Thoracic aorta (tissue), 2 donors: ENCODE results near the gene EPHA4. TPM values are rescaled to one million over a fixed set of nuclear protein-coding genes. Genes with fewer than 3 reads are reported as not detected.

ENCODE experiments used
- ATAC-seq: fragments of 150-250 bp; one replicate; pipeline ENCODE4 v1.8.0; 2017; ENCODE audit warnings: low read depth; ENCODE audit not compliant: insufficient number of reproducible peaks, low FRiP score
- DNase-seq: peaks from one replicate; pipeline ENCODE4 v3.0.0-alpha.2; 2020; ENCODE audit warnings: low spot score
- H3K27ac ChIP-seq, 2 donors: fragments of 200-600 bp; sonication (generic); 1 replicate in 1 of 2; 2 replicates in 1 of 2; pipeline ENCODE4 v1.5.1; 2016; ENCODE audit warnings: mild to moderate bottlenecking in 2 of 2, moderate library complexity in 2 of 2
- H3K27me3 ChIP-seq: fragments of 200-600 bp; sonication (generic); replicated peaks from 2 replicates; pipeline ENCODE4 v1.6.0; 2016; ENCODE audit warnings: mild to moderate bottlenecking; ENCODE audit not compliant: insufficient read depth
- H3K36me3 ChIP-seq: fragments of 200-600 bp; sonication (generic); one replicate; pipeline ENCODE4 v1.5.1; 2016
- H3K4me1 ChIP-seq, 2 donors: fragments of 200-600 bp; sonication (generic); 1 replicate in 1 of 2; 2 replicates in 1 of 2; pipeline versions ENCODE4 v1.5.1 to v1.6.0; 2016; ENCODE audit warnings: low read depth in 2 of 2, mild to moderate bottlenecking in 1 of 2; ENCODE audit not compliant: control insufficient read depth in 1 of 2
- H3K4me3 ChIP-seq: fragments of 200-600 bp; sonication (generic); 2 replicates; pipeline ENCODE4 v1.5.1; 2016; ENCODE audit warnings: mild to moderate bottlenecking
- H3K9me3 ChIP-seq: fragments of 200-600 bp; sonication (generic); 2 replicates; pipeline ENCODE4 v1.5.1; 2016
- CTCF ChIP-seq: fragments of 200-600 bp; sonication (generic); IDR thresholded peaks from one replicate; pipeline ENCODE4 v1.5.1; 2019; ENCODE audit warnings: antibody characterized with exemption
- total RNA-seq, 2 donors: library from RNA; depleted of rRNA; stranded (reverse); fragments of >200 nt; gene quantifications; one replicate each; pipeline versions ENCODE4 v1.1.0 to v1.2.3, GENCODE V29; 2016

Gene EPHA4
- total RNA-seq, 2 donors from 2014 or later: 20.4 to 53.3 TPM

GRCh38 chr2:221612161-221612560 lies 40.1 kb upstream of the EPHA4 start:
- no peaks in the 10 kb centered on the region for H3K9me3 ChIP-seq
- TF ChIP-seq CTCF: no peak
- no peak overlapping the region for H3K4me3 ChIP-seq
- peaks cover 3 to 19% of the 10 kb centered on the region in 2 donors for H3K4me1 ChIP-seq
- no peaks in the 10 kb centered on the region for H3K27me3 ChIP-seq
- H3K36me3 ChIP-seq: no peaks in the 10 kb centered on the region
- ATAC-seq (no peak), DNase-seq (no peak)
- no peak overlapping the region for H3K27ac ChIP-seq

GRCh38 chr2:221610675-221611074 lies 38.6 kb upstream of the EPHA4 start:
- DNase-seq: no peak
- no peak for TF ChIP-seq CTCF
- Histone ChIP-seq H3K9me3 (no peaks in the 10 kb centered on the region), H3K36me3 (no peaks in the 10 kb centered on the region), H3K27ac (peak overlapping the region in 1 of 2 donors; percentile 17), H3K4me1 (peaks cover 3 to 19% of the 10 kb centered on the region in 2 donors), H3K4me3 (peak overlapping the region; percentile 53), H3K27me3 (no peaks in the 10 kb centered on the region)
- peak; percentile 74 for ATAC-seq

- Histone ChIP-seq H3K27me3 (no peaks in the 10 kb centered on the region), H3K36me3 (no peaks in the 10 kb centered on the region), H3K9me3 (no peaks in the 10 kb centered on the region), H3K4me1 (peaks cover 3 to 19% of the 10 kb centered on the region in 2 donors), H3K27ac (no peak overlapping the region), H3K4me3 (no peak overlapping the region)
- TF ChIP-seq CTCF: no peak
- ATAC-seq (no peak), DNase-seq (no peak)
Observed at GRCh38 chr2:221610255-221610654, 38.2 kb upstream of the EPHA4 start.

- Histone ChIP-seq H3K27ac (no peak overlapping the region), H3K4me3 (no peak overlapping the region), H3K4me1 (peaks cover 3 to 19% of the 10 kb centered on the region in 2 donors), H3K36me3 (no peaks in the 10 kb centered on the region), H3K9me3 (no peaks in the 10 kb centered on the region), H3K27me3 (no peaks in the 10 kb centered on the region)
- TF ChIP-seq CTCF: no peak
- ATAC-seq (no peak), DNase-seq (no peak)
Observed at GRCh38 chr2:221608442-221608841, 36.3 kb upstream of the EPHA4 start.

- no peak overlapping the region for H3K27ac ChIP-seq
- no peaks in the 10 kb centered on the region for H3K9me3 ChIP-seq
- no peaks in the 10 kb centered on the region for H3K27me3 ChIP-seq
- DNase-seq: no peak
- no peak for ATAC-seq
- H3K4me3 ChIP-seq: no peak overlapping the region
- no peak for TF ChIP-seq CTCF
- no peaks in the 10 kb centered on the region for H3K36me3 ChIP-seq
- H3K4me1 ChIP-seq: peaks cover 3 to 13% of the 10 kb centered on the region in 2 donors
Observed at GRCh38 chr2:221606424-221606823, 34.3 kb upstream of the EPHA4 start.
